ENCODE measurements around the gene ACVR1B.

DNA sequence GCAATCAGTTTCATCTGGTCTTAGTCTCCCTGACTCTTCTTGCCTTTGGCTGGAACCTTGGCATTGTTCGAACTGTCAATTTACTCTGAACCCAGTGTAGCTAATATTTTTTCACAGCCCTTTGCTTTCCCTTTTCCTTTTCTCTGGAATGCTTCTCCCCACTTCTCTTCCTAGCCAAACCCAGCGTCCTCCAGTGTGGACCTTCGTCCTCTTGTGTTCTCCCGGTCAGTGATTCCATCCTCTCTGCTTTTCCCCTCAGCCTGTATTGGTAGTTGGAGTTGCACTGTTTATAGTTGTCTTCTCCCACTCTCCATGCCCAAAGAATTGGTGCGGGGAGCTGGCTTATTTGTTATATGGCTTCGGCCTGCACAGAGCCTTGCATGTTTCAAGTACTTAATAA, 9.4 kb downstream of the ACVR1B start:
- no peak for TF ChIP-seq POLR2A (IDR thresholded peaks at IDR 0.05)
- TF ChIP-seq, protein P1, sequence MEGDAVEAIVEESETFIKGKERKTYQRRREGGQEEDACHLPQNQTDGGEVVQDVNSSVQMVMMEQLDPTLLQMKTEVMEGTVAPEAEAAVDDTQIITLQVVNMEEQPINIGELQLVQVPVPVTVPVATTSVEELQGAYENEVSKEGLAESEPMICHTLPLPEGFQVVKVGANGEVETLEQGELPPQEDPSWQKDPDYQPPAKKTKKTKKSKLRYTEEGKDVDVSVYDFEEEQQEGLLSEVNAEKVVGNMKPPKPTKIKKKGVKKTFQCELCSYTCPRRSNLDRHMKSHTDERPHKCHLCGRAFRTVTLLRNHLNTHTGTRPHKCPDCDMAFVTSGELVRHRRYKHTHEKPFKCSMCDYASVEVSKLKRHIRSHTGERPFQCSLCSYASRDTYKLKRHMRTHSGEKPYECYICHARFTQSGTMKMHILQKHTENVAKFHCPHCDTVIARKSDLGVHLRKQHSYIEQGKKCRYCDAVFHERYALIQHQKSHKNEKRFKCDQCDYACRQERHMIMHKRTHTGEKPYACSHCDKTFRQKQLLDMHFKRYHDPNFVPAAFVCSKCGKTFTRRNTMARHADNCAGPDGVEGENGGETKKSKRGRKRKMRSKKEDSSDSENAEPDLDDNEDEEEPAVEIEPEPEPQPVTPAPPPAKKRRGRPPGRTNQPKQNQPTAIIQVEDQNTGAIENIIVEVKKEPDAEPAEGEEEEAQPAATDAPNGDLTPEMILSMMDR (IDR thresholded peaks at IDR 0.05) = no peak

Data from Peyer's patch (tissue), 4 donors.